ENCODE measurements around the gene AXIN1. TPM values are rescaled to one million over a fixed set of nuclear protein-coding genes. Genes with fewer than 3 reads are reported as not detected.
A peak's percentile ranks its signal among the peaks of the same experiment; 100 is the strongest.

Gene AXIN1
- total and polyA plus RNA-seq, 9 of the 15 experiments (the other 6 are each of a cell fraction or from before 2014, with no cell fraction given): 0.42 to 58.0 (median 25.9) TPM

GRCh38 chr16:360698-361336 is 8.3 kb upstream of the AXIN1 start (continued):
- no peak for TF ChIP-seq AFF1 (IDR thresholded peaks at IDR 0.05; ENCODE audit: low read depth in 1 of 2, partially characterized antibody in 2 of 2)
- TF ChIP-seq LARP7 (IDR thresholded peaks at IDR 0.05): no peak

- H4K20me1 ChIP-seq (replicated peaks; ENCODE audit: control insufficient read depth, insufficient read depth, low read length): no peaks in the 10 kb centered on the region
- intact Hi-C loops (cut with micrococcal nuclease): no loop called here
- BruUV-seq (replicated peaks): no TSS peak
- no peaks in the 10 kb centered on the region for H3K9me3 ChIP-seq (replicated peaks; ENCODE audit: control insufficient read depth, insufficient read depth, low read depth, low read length)
- H3K9ac ChIP-seq (ENCODE audit: insufficient read depth in 1 of 2, low read depth in 2 of 2, low read length in 2 of 2): peak overlapping the region in 1 of 2 experiments; percentile 28; a peak in 1 of 4 replicates
- POLR2A ChIA-PET: interaction anchor here (0.7 kb wide), 1 partner anchor 9 kb away, joined by 4 read pairs; no protein-coding TSS in a partner anchor
- no peak for ATAC-seq
- H3K4me1 ChIP-seq (replicated peaks in 1 of 2; ENCODE audit: control insufficient read depth in 2 of 2, insufficient read depth in 2 of 2, low read length in 2 of 2): peaks cover 6 to 68% of the 10 kb centered on the region in 2 experiments; a peak in 4 of 5 replicates
- no peak overlapping the region for H3K27ac ChIP-seq (ENCODE audit: extremely low read depth, low read depth, low read length)
- in situ Hi-C loops (cut with MboI): no loop called here
- H2AFZ ChIP-seq (ENCODE audit: low read depth, low read length): no peak overlapping the region
- WGBS (ENCODE audit: insufficient coverage, low coverage, missing lambda C conversion rate): 73% methylated on average over 36 of the region's 47 CpGs
- peaks cover 4% of the 10 kb centered on the region for H3K9me1 ChIP-seq (ENCODE audit: control insufficient read depth, insufficient read depth, low read length)
- CTCF ChIA-PET (ENCODE audit: low intra/inter-chr PET ratio): no interaction called here
- no peaks in the 10 kb centered on the region for H3K79me2 ChIP-seq (ENCODE audit: control insufficient read depth, insufficient read depth, low read length)
- H3K4me3 ChIP-seq: no peak overlapping the region
- H3K4me2 ChIP-seq (ENCODE audit: insufficient read depth, low read length): no peak overlapping the region
- TF ChIP-seq IRF9 (tag; IDR thresholded peaks at IDR 0.05) (no peak), CBFB (CRISPR knock-in tag; IDR thresholded peaks at IDR 0.05) (no peak), ZC3H11A (IDR thresholded peaks at IDR 0.05; ENCODE audit: low read depth, low read length) (no peak), HDAC6 (IDR thresholded peaks at IDR 0.05; ENCODE audit: low read depth, low read length) (no peak), ZNF695 (CRISPR knock-in tag; IDR thresholded peaks at IDR 0.05) (no peak), ZNF584 (CRISPR knock-in tag; IDR thresholded peaks at IDR 0.05; ENCODE audit: low read depth) (no peak), LCOR (CRISPR knock-in tag; IDR thresholded peaks at IDR 0.05) (no peak), ZNF12 (CRISPR knock-in tag; IDR thresholded peaks at IDR 0.05) (no peak), CHCHD3 (CRISPR knock-in tag; IDR thresholded peaks at IDR 0.05) (no peak), ZNF184 (CRISPR knock-in tag; IDR thresholded peaks at IDR 0.05) (no peak), RB1 (IDR thresholded peaks at IDR 0.05; ENCODE audit: low read depth) (no peak), RHOXF2B (CRISPR knock-in tag; conservative IDR thresholded peaks at IDR 0.05) (no peak)
- no peaks in the 10 kb centered on the region for H3K36me3 ChIP-seq (ENCODE audit: control insufficient read depth, insufficient read depth, low read length)
- FAIRE-seq: no peak
- no peaks in the 10 kb centered on the region for H3K27me3 ChIP-seq (ENCODE audit: control insufficient read depth in 2 of 2, insufficient read depth in 2 of 2, low read length in 2 of 2)
- no peak for DNase-seq (ENCODE audit: extremely low read depth in 1 of 4, low spot score in 3 of 4)
These were observed 7.6 kb upstream of the AXIN1 start for GRCh38 chr16:359871-360697.

Data from K562 (cell line).